IPS-15b (cell line): ENCODE data around the gene FGD4.

Experiments
- H3K27me3 ChIP-seq: one replicate; pipeline ENCODE4 v1.6.1; 2013; ENCODE audit warnings: low read length; ENCODE audit not compliant: control insufficient read depth, insufficient read depth
- H3K36me3 ChIP-seq: one replicate; pipeline ENCODE4 v1.6.1; 2013; ENCODE audit warnings: low read length; ENCODE audit not compliant: control insufficient read depth, insufficient read depth
- H3K4me1 ChIP-seq: one replicate; pipeline ENCODE4 v1.6.1; 2013; ENCODE audit warnings: mild to moderate bottlenecking, low read length; ENCODE audit not compliant: control insufficient read depth, insufficient read depth
- H3K4me3 ChIP-seq: one replicate; pipeline ENCODE4 v1.5.1; 2013; ENCODE audit warnings: low read depth, low read length
- H3K9ac ChIP-seq: one replicate; pipeline ENCODE4 v1.6.1; 2013; ENCODE audit warnings: low read depth, mild to moderate bottlenecking, low read length
- H3K9me3 ChIP-seq: one replicate; pipeline ENCODE4 v1.6.1; 2013; ENCODE audit warnings: mild to moderate bottlenecking, low read length; ENCODE audit not compliant: control insufficient read depth, insufficient read depth

FGD4 gene

GRCh38 chr12:32482226-32482625 lies 82.9 kb downstream of the FGD4 start:
- Histone ChIP-seq H3K36me3 (no peaks in the 10 kb centered on the region), H3K9ac (no peak overlapping the region), H3K27me3 (no peaks in the 10 kb centered on the region), H3K9me3 (no peaks in the 10 kb centered on the region), H3K4me1 (peaks cover 3% of the 10 kb centered on the region), H3K4me3 (no peak overlapping the region)

GRCh38 chr12:32483499-32483898 lies 84.1 kb downstream of the FGD4 start:
- no peak overlapping the region for H3K4me3 ChIP-seq
- H3K4me1 ChIP-seq: peaks cover 3% of the 10 kb centered on the region
- H3K9me3 ChIP-seq: no peaks in the 10 kb centered on the region
- H3K9ac ChIP-seq: no peak overlapping the region
- H3K36me3 ChIP-seq: no peaks in the 10 kb centered on the region
- no peaks in the 10 kb centered on the region for H3K27me3 ChIP-seq

GRCh38 chr12:32483993-32484392 lies 84.6 kb downstream of the FGD4 start:
- Histone ChIP-seq H3K4me1 (peaks cover 3% of the 10 kb centered on the region), H3K9ac (no peak overlapping the region), H3K36me3 (no peaks in the 10 kb centered on the region), H3K9me3 (no peaks in the 10 kb centered on the region), H3K4me3 (no peak overlapping the region), H3K27me3 (no peaks in the 10 kb centered on the region)

GRCh38 chr12:32486158-32486557 lies 86.8 kb downstream of the FGD4 start:
- Histone ChIP-seq H3K36me3 (no peaks in the 10 kb centered on the region), H3K9me3 (no peaks in the 10 kb centered on the region), H3K4me1 (peaks cover 5% of the 10 kb centered on the region), H3K9ac (no peak overlapping the region), H3K27me3 (no peaks in the 10 kb centered on the region), H3K4me3 (no peak overlapping the region)

- H3K4me1 ChIP-seq: peaks cover 10% of the 10 kb centered on the region
- no peaks in the 10 kb centered on the region for H3K36me3 ChIP-seq
- no peaks in the 10 kb centered on the region for H3K9me3 ChIP-seq
- no peak overlapping the region for H3K4me3 ChIP-seq
- H3K27me3 ChIP-seq: no peaks in the 10 kb centered on the region
- no peak overlapping the region for H3K9ac ChIP-seq
Measured at GRCh38 chr12:32488132-32488531, 88.8 kb downstream of the FGD4 start.

- Histone ChIP-seq H3K4me3 (no peak overlapping the region), H3K27me3 (no peaks in the 10 kb centered on the region), H3K9ac (no peak overlapping the region), H3K9me3 (no peaks in the 10 kb centered on the region), H3K4me1 (peaks cover 10% of the 10 kb centered on the region), H3K36me3 (no peaks in the 10 kb centered on the region)
Measured at GRCh38 chr12:32489070-32489469, 89.7 kb downstream of the FGD4 start.

- Histone ChIP-seq H3K9me3 (no peaks in the 10 kb centered on the region), H3K27me3 (no peaks in the 10 kb centered on the region), H3K9ac (no peak overlapping the region), H3K4me1 (peaks cover 7% of the 10 kb centered on the region), H3K36me3 (no peaks in the 10 kb centered on the region), H3K4me3 (no peak overlapping the region)
Measured at GRCh38 chr12:32490801-32491200, 91.4 kb downstream of the FGD4 start.

- no peaks in the 10 kb centered on the region for H3K9me3 ChIP-seq
- no peaks in the 10 kb centered on the region for H3K27me3 ChIP-seq
- no peak overlapping the region for H3K4me3 ChIP-seq
- peaks cover 7% of the 10 kb centered on the region for H3K4me1 ChIP-seq
- no peak overlapping the region for H3K9ac ChIP-seq
- H3K36me3 ChIP-seq: no peaks in the 10 kb centered on the region
Measured at GRCh38 chr12:32493282-32493681, 93.9 kb downstream of the FGD4 start.

- Histone ChIP-seq H3K9me3 (no peaks in the 10 kb centered on the region), H3K36me3 (no peaks in the 10 kb centered on the region), H3K27me3 (no peaks in the 10 kb centered on the region), H3K9ac (no peak overlapping the region), H3K4me3 (no peak overlapping the region), H3K4me1 (peaks cover 7% of the 10 kb centered on the region)
Measured at GRCh38 chr12:32494656-32495055, 95.3 kb downstream of the FGD4 start.

- Histone ChIP-seq H3K9ac (no peak overlapping the region), H3K9me3 (no peaks in the 10 kb centered on the region), H3K36me3 (no peaks in the 10 kb centered on the region), H3K27me3 (no peaks in the 10 kb centered on the region), H3K4me3 (no peak overlapping the region), H3K4me1 (peaks cover 7% of the 10 kb centered on the region)
Measured at GRCh38 chr12:32496946-32497345, 97.6 kb downstream of the FGD4 start.

- no peak overlapping the region for H3K4me3 ChIP-seq
- peaks cover 16% of the 10 kb centered on the region for H3K4me1 ChIP-seq
Measured at GRCh38 chr12:32497864-32498263, 98.5 kb downstream of the FGD4 start.

GRCh38 chr12:32499048-32499447 lies 99.7 kb downstream of the FGD4 start:
- Histone ChIP-seq H3K9ac (no peak overlapping the region), H3K4me3 (no peak overlapping the region), H3K4me1 (peaks cover 19% of the 10 kb centered on the region), H3K27me3 (no peaks in the 10 kb centered on the region), H3K9me3 (no peaks in the 10 kb centered on the region), H3K36me3 (no peaks in the 10 kb centered on the region)

More at GRCh38 chr12:32497864-32498263, 98.5 kb downstream of the FGD4 start:
- Histone ChIP-seq H3K9me3 (no peaks in the 10 kb centered on the region), H3K9ac (no peak overlapping the region), H3K36me3 (no peaks in the 10 kb centered on the region), H3K27me3 (no peaks in the 10 kb centered on the region)
